Vagina (tissue), 2 donors: Measurements from ENCODE around the gene ZNF136. TPM values are rescaled to one million over a fixed set of nuclear protein-coding genes. Genes with fewer than 3 reads are reported as not detected.

Experiments used
- DNase-seq, 2 donors: peaks; one replicate each; pipeline ENCODE4 v3.0.0-alpha.2; 2017; ENCODE audit errors: extremely low spot score in 2 of 2
- H3K27ac ChIP-seq: fragments of 200-600 bp; sonication (generic); one replicate; pipeline ENCODE4 v1.5.1; 2019
- H3K27me3 ChIP-seq: fragments of 200-600 bp; sonication (generic); one replicate; pipeline ENCODE4 v1.5.1; 2019
- H3K36me3 ChIP-seq, 2 donors: fragments of 200-600 bp; sonication (generic); one replicate each; pipeline ENCODE4 v1.5.1; 2017 to 2019
- H3K4me1 ChIP-seq: fragments of 200-600 bp; sonication (generic); one replicate; pipeline ENCODE4 v1.5.1; 2019
- H3K4me3 ChIP-seq, 2 donors: fragments of 200-600 bp; sonication (generic); 1 replicate in 1 of 2; 2 replicates in 1 of 2; pipeline ENCODE4 v1.5.1; 2016 to 2019
- H3K9me3 ChIP-seq: fragments of 200-600 bp; sonication (generic); one replicate; pipeline ENCODE4 v1.5.1; 2019
- POLR2A ChIP-seq, 2 donors: fragments of 450-650 bp; IDR thresholded peaks; one replicate each; pipeline ENCODE4 v1.6.1; 2017; ENCODE audit warnings: antibody characterized with exemption in 2 of 2, mild to moderate bottlenecking in 2 of 2, moderate library complexity in 2 of 2
- POLR2AphosphoS5 ChIP-seq, 2 donors: sonication (generic); formaldehyde crosslinking; IDR thresholded peaks; one replicate each; pipeline ENCODE4 v1.9.0; 2017; ENCODE audit warnings: antibody characterized with exemption in 2 of 2, mild to moderate bottlenecking in 2 of 2, low read depth in 1 of 2; ENCODE audit not compliant: insufficient read depth in 1 of 2
- intact Hi-C: fragments of 100-400 bp; cut with DNase I; formaldehyde crosslinking; loops from one replicate; pipeline ENCODE4 v1.15.1; 2023
- total RNA-seq: library from RNA; depleted of rRNA; stranded (reverse); fragments of >200 nt; gene quantifications from one replicate; pipeline ENCODE4 v1.2.3, GENCODE V29; 2016
- TF ChIP-seq, protein P1 (sequence below), 3 experiments: fragments of 450-650 bp in 2 of 3; fragments of 200-600 bp in 1 of 3; sonication (generic) in 1 of 3; IDR thresholded peaks; one replicate each; pipeline ENCODE4 v1.5.1; 2017 to 2019; ENCODE audit warnings: antibody characterized with exemption in 3 of 3, mild to moderate bottlenecking in 2 of 3, moderate library complexity in 2 of 3

ZNF136 gene
- total RNA-seq, 1 donor from 2014 or later: 8.1 TPM

- intact Hi-C loops: loop anchor here (5.0 kb wide), 1 partner anchor 79 kb away; the partner anchor contains the start of gene ZNF844
- no peak overlapping the region for H3K27ac ChIP-seq
Measured at GRCh38 chr19:12141405-12141736, 21.5 kb upstream of the ZNF136 start.

GRCh38 chr19:12145348-12145747, 17.5 kb upstream of the ZNF136 start:
- Histone ChIP-seq H3K27ac (no peak overlapping the region), H3K4me1 (peaks cover 8% of the 10 kb centered on the region), H3K27me3 (no peaks in the 10 kb centered on the region), H3K4me3 (no peak overlapping the region), H3K36me3 (peaks cover 4 to 32% of the 10 kb centered on the region in 2 donors), H3K9me3 (no peaks in the 10 kb centered on the region)
- TF ChIP-seq, protein P1, sequence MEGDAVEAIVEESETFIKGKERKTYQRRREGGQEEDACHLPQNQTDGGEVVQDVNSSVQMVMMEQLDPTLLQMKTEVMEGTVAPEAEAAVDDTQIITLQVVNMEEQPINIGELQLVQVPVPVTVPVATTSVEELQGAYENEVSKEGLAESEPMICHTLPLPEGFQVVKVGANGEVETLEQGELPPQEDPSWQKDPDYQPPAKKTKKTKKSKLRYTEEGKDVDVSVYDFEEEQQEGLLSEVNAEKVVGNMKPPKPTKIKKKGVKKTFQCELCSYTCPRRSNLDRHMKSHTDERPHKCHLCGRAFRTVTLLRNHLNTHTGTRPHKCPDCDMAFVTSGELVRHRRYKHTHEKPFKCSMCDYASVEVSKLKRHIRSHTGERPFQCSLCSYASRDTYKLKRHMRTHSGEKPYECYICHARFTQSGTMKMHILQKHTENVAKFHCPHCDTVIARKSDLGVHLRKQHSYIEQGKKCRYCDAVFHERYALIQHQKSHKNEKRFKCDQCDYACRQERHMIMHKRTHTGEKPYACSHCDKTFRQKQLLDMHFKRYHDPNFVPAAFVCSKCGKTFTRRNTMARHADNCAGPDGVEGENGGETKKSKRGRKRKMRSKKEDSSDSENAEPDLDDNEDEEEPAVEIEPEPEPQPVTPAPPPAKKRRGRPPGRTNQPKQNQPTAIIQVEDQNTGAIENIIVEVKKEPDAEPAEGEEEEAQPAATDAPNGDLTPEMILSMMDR (IDR thresholded peaks at IDR 0.05): no peak
- no peak for TF ChIP-seq POLR2A (IDR thresholded peaks at IDR 0.05)
- no peak for TF ChIP-seq POLR2AphosphoS5 (IDR thresholded peaks at IDR 0.05; ENCODE audit: insufficient read depth in 1 of 2, low read depth in 1 of 2)
- no peak for DNase-seq
- intact Hi-C loops: no loop called here

More at GRCh38 chr19:12141405-12141736, 21.5 kb upstream of the ZNF136 start:
- TF ChIP-seq POLR2A (IDR thresholded peaks at IDR 0.05) (no peak), POLR2AphosphoS5 (IDR thresholded peaks at IDR 0.05; ENCODE audit: insufficient read depth in 1 of 2, low read depth in 1 of 2) (no peak)
- TF ChIP-seq, protein P1 (IDR thresholded peaks at IDR 0.05): no peak
- no peak overlapping the region for H3K4me3 ChIP-seq
- no peak for DNase-seq
- peaks cover 19% of the 10 kb centered on the region for H3K4me1 ChIP-seq
- peaks cover 4 to 20% of the 10 kb centered on the region in 2 donors for H3K36me3 ChIP-seq
- H3K27me3 ChIP-seq: no peaks in the 10 kb centered on the region
- H3K9me3 ChIP-seq: no peaks in the 10 kb centered on the region

DNA sequence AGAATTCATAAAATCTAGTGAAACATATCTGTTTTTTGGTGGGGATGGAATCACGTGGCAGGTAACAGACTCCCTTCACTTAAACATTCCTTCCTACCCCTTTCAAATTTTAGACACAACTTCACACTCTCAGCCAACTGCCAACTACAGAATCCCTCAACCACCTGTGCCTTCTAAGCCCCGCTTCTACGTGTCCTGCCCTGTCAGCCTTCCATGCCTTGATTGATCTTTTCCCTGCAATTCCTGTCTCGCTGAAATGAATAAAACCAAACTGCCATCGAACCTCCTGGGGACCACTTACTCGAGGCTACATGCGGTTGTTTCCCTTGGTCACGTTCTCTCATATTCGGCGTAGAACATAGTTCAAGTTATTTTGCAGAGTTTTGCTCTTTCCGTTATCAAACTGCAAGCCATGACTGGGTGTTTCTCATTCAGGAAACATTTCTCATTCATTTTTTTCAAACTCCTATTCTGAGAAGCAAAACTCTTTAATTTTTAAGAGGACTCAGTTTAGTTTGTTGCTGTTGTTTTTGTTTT, 7.5 kb upstream of the ZNF136 start:
- intact Hi-C loops: loop anchor here (5.0 kb wide), 1 partner anchor 342 kb away; no protein-coding TSS in a partner anchor
- Histone ChIP-seq H3K36me3 (no peaks in the 10 kb centered on the region), H3K27me3 (no peaks in the 10 kb centered on the region), H3K4me3 (peak overlapping the region; percentile 69 to 87), H3K27ac (peak overlapping the region; percentile 74), H3K4me1 (peaks cover 26% of the 10 kb centered on the region), H3K9me3 (no peaks in the 10 kb centered on the region)
- no peak for TF ChIP-seq POLR2A (IDR thresholded peaks at IDR 0.05)
- no peak for TF ChIP-seq POLR2AphosphoS5 (IDR thresholded peaks at IDR 0.05; ENCODE audit: insufficient read depth in 1 of 2, low read depth in 1 of 2)
- TF ChIP-seq, protein P1 (IDR thresholded peaks at IDR 0.05): no peak
- no peak for DNase-seq

- H3K4me3 ChIP-seq: peak within 1 kb of the TSS; percentile 69 to 87
- peak within 1 kb of the TSS; percentile 74 for H3K27ac ChIP-seq
- no peaks in the 10 kb centered on the region for H3K27me3 ChIP-seq
- H3K36me3 ChIP-seq: no peaks in the 10 kb centered on the region
- peak in 1 of 2 donors; percentile 71 for TF ChIP-seq POLR2AphosphoS5 (IDR thresholded peaks at IDR 0.05; ENCODE audit: insufficient read depth in 1 of 2, low read depth in 1 of 2)
- TF ChIP-seq, protein P1 (IDR thresholded peaks at IDR 0.05): no peak
- peak in 1 of 2 donors; percentile 13 for TF ChIP-seq POLR2A (IDR thresholded peaks at IDR 0.05)
- no peaks in the 10 kb centered on the region for H3K9me3 ChIP-seq
- peak in 1 of 2 donors; percentile 92 for DNase-seq
- intact Hi-C loops: loop anchor here (5.0 kb wide), 1 partner anchor 341 kb away; no protein-coding TSS in a partner anchor
- peaks cover 26% of the 10 kb centered on the region for H3K4me1 ChIP-seq
Measured at GRCh38 chr19:12156223-12157058, 6.5 kb upstream of the ZNF136 start, which contains the start of gene ZNF625. TSS of gene ZNF625 (minus strand) at chr19:12156734. CDS start at chr19:12156558, 176 bp downstream.
